HCT116 (cell line): Measurements from ENCODE around the gene TMEM178B. TPM values are rescaled to one million over a fixed set of nuclear protein-coding genes. Genes with fewer than 3 reads are reported as not detected.

Experiments
- ATAC-seq: fragments of 200-7000 bp; cut with Tn5 transposase; 2 replicates; pipeline ENCODE4 v1.9.1; 2020; ENCODE audit warnings: mild to moderate bottlenecking, moderate library complexity
- BruUV-seq: library from RNA; stranded (reverse); fragments of 400-500 nt; replicated peaks from 2 replicates; lab custom pipeline; 2021; lab: Mats Ljungman, UMichigan
- CTCF ChIA-PET: fragments of 300-600 bp; sonication (Branson Sonifier 250); formaldehyde crosslinking; loops from one replicate; lab custom pipeline; 2021; ENCODE audit warnings: antibody characterized with exemption; lab: Charles Lee
- POLR2A ChIA-PET: fragments of 300-600, 350-600 bp; sonication (Branson Sonifier 250); formaldehyde crosslinking; loops from one replicate; lab custom pipeline; 2021; ENCODE audit warnings: antibody characterized with exemption; lab: Charles Lee
- RAD21 ChIA-PET, 2 experiments: fragments of 300-600 bp; sonication (Branson Sonifier 250); formaldehyde crosslinking; loops; one replicate each; lab custom pipeline; 2023; ENCODE audit warnings: low total read pairs in 2 of 2; ENCODE audit not compliant: uncharacterized antibody in 2 of 2, unreplicated experiment in 2 of 2, low non-redundant PET in 1 of 2; lab: Charles Lee
- DNase-seq: peaks from one replicate; pipeline ENCODE4 v3.0.0-alpha.2; 2010; ENCODE audit warnings: low read depth, low spot score
- H2AFZ ChIP-seq: fragments of 200-600 bp; shearing (Covaris generic), sonication (generic); 2 replicates; pipeline ENCODE4 v1.6.1; 2017; ENCODE audit warnings: low read depth, mixed run types, mixed read lengths, antibody characterized with exemption, low read length; ENCODE audit not compliant: poor library complexity, severe bottlenecking
- H3K27ac ChIP-seq: 2 replicates; pipeline ENCODE4 v1.5.1; 2012; ENCODE audit warnings: low read depth, low read length
- H3K27me3 ChIP-seq: fragments of 200-600 bp; sonication (generic); 2 replicates; pipeline ENCODE4 v1.6.1; 2016; ENCODE audit warnings: mixed run types, low read length, mixed read lengths; ENCODE audit not compliant: insufficient read depth
- H3K36me3 ChIP-seq, 2 experiments: fragments of 200-500 bp in 1 of 2; fragments of 200-600 bp in 1 of 2; sonication (Bioruptor generic) in 1 of 2; sonication (generic) in 1 of 2; 2 replicates each; pipeline versions ENCODE4 v1.5.1 to v1.6.1; 2014 to 2016; ENCODE audit warnings: low read length in 2 of 2, inconsistent platforms in 1 of 2, mixed read lengths in 1 of 2, mixed run types in 1 of 2; ENCODE audit not compliant: insufficient read depth in 2 of 2, control insufficient read depth in 1 of 2
- H3K4me1 ChIP-seq, 2 experiments: fragments of 200-600 bp in 1 of 2; sonication (generic) in 1 of 2; 2 replicates each; pipeline versions ENCODE4 v1.5.1 to v1.6.1; 2012 to 2017; ENCODE audit warnings: low read length in 2 of 2, inconsistent platforms in 1 of 2, mild to moderate bottlenecking in 1 of 2, mixed read lengths in 1 of 2, mixed run types in 1 of 2, moderate library complexity in 1 of 2; ENCODE audit not compliant: insufficient read depth in 2 of 2, control insufficient read depth in 1 of 2
- H3K4me2 ChIP-seq: fragments of 200-600 bp; sonication (generic); 2 replicates; pipeline ENCODE4 v1.6.1; 2017; ENCODE audit warnings: mixed run types, low read length, mixed read lengths
- H3K4me3 ChIP-seq, 2 experiments: fragments of 200-600 bp in 1 of 2; sonication (generic) in 1 of 2; replicated peaks in 1 of 2; 2 replicates each; pipeline ENCODE4 v1.5.1; 2011 to 2016; ENCODE audit warnings: low read length in 2 of 2, control low read depth in 1 of 2, low read depth in 1 of 2, mild to moderate bottlenecking in 1 of 2, mixed read lengths in 1 of 2, mixed run types in 1 of 2
- H3K79me2 ChIP-seq: fragments of 200-600 bp; sonication (generic); 2 replicates; pipeline ENCODE4 v1.6.1; 2017; ENCODE audit warnings: mild to moderate bottlenecking, mixed run types, low read length, moderate library complexity, mixed read lengths; ENCODE audit not compliant: insufficient read depth
- H3K9ac ChIP-seq: fragments of 200-600 bp; sonication (generic); 2 replicates; pipeline ENCODE4 v1.6.1; 2016; ENCODE audit warnings: low read length, mixed read lengths
- H3K9me2 ChIP-seq: fragments of 200-600 bp; sonication (generic), shearing (Covaris generic); 2 replicates; pipeline ENCODE4 v1.6.1; 2017; ENCODE audit warnings: mixed run types, mild to moderate bottlenecking, moderate library complexity; ENCODE audit not compliant: insufficient read depth
- H3K9me3 ChIP-seq, 2 experiments: fragments of 200-500 bp in 1 of 2; fragments of 200-600 bp in 1 of 2; sonication (Bioruptor generic) in 1 of 2; sonication (generic) in 1 of 2; 2 replicates each; pipeline ENCODE4 v1.6.1; 2014 to 2017; ENCODE audit warnings: low read length in 2 of 2, mixed read lengths in 2 of 2, inconsistent platforms in 1 of 2, low read depth in 1 of 2, mild to moderate bottlenecking in 1 of 2, mixed run types in 1 of 2, moderate library complexity in 1 of 2; ENCODE audit not compliant: control insufficient read depth in 1 of 2, insufficient read depth in 1 of 2
- H4K20me1 ChIP-seq: fragments of 200-600 bp; sonication (generic), shearing (Covaris generic); 2 replicates; pipeline ENCODE4 v1.6.1; 2017; ENCODE audit warnings: mixed run types, mild to moderate bottlenecking, moderate library complexity; ENCODE audit not compliant: insufficient read depth
- ATF3 ChIP-seq: IDR thresholded peaks from 2 replicates; pipeline ENCODE4 v1.6.1; 2012
- CTCF ChIP-seq, 3 experiments: fragments of 200-600 bp in 1 of 3; sonication (generic) in 1 of 3; IDR thresholded peaks in 2 of 3; conservative IDR thresholded peaks in 1 of 3; 2 replicates each; pipeline ENCODE4 v1.5.1; 2012 to 2017; ENCODE audit warnings: low read depth in 2 of 3, low read length in 2 of 3, antibody characterized with exemption in 1 of 3, borderline replicate concordance in 1 of 3, control low read depth in 1 of 3, mild to moderate bottlenecking in 1 of 3, mixed read lengths in 1 of 3, mixed run types in 1 of 3, moderate library complexity in 1 of 3; ENCODE audit not compliant: insufficient read depth in 1 of 3
- POLR2AphosphoS5 ChIP-seq: IDR thresholded peaks from 2 replicates; pipeline ENCODE4 v1.6.1; 2011; ENCODE audit warnings: mild to moderate bottlenecking, low read depth, low read length, moderate library complexity
- RAD21 ChIP-seq: IDR thresholded peaks from 2 replicates; pipeline ENCODE4 v1.6.1; 2012; ENCODE audit warnings: low read depth, mild to moderate bottlenecking
- intact Hi-C: fragments of 100-400 bp; cut with micrococcal nuclease; formaldehyde crosslinking; loops from 2 replicates; pipeline ENCODE4 v1.10.0; 2022
- total RNA-seq: library from RNA; stranded (reverse); gene quantifications from one replicate; pipeline ENCODE4 v1.2.1, GENCODE V29; 2021; ENCODE audit not compliant: unreplicated experiment

TMEM178B gene
- total RNA-seq, 1 experiment from 2014 or later, result 0.02 TPM

DNA sequence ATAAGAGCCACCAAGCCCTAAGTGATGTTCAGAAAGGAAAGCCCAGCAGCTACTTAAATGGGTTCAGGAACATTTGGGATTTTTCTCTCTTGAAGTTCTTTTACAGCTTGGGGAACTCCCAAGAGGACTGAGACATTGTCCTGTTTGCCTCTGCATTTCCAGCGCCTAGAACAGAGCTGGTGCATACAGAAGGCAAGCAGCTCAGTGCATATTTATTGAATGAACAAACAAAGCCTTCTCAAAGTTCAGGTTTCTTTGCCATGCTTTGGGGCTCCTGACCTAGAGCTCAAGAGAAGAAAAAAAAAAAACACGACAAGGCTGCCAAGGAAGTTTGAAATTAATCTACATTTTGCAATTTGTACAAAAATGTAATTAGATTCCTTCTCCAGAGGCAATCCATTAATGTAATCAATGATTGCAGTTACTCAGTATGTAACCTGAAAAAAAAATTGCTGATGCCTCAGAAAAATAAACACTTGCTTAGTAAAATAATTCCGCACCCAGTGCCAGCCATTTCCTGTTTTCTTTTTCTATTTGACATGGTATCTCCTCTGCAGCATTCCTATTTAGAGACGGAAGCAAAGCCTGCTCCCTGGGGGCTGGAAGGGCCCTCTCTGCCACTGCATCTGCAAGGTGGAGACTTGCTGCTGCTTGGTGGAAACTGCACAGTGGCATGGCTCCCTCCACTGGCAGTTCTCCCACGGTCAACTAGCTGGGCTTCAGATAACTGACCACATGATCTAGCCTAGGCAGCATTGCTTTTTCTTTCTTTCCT lies 157.3 kb downstream of the TMEM178B start:
- no TSS peak for BruUV-seq
- H3K9me2 ChIP-seq, result no peaks in the 10 kb centered on the region
- DNase-seq, result peak; percentile 21
- H4K20me1 ChIP-seq, result no peaks in the 10 kb centered on the region
- H3K9ac ChIP-seq, result no peak overlapping the region
- no peaks in the 10 kb centered on the region for H3K9me3 ChIP-seq
- ChIA-PET RAD21 (interaction anchor here in 1 of 2 experiments (0.5 to 0.6 kb wide), 2 partner anchors 17 to 51 kb away, joined by 3 read pairs; no protein-coding TSS in a partner anchor), POLR2A (no interaction called here), CTCF (interaction anchor here (0.8 to 1.0 kb wide), 2 partner anchors 418 to 570 kb away, joined by 3 to 4 read pairs; no protein-coding TSS in a partner anchor)
- no peak overlapping the region for H3K27ac ChIP-seq
- peak; percentile 70 for ATAC-seq
- no peaks in the 10 kb centered on the region for H3K36me3 ChIP-seq
- intact Hi-C loops, result no loop called here
- no peak overlapping the region for H2AFZ ChIP-seq
- peaks cover 36% of the 10 kb centered on the region for H3K27me3 ChIP-seq
- TF ChIP-seq RAD21 (peak; percentile 57), ATF3 (no peak), CTCF (IDR thresholded peaks at IDR 0.05 in 2 of 3, conservative IDR thresholded peaks at IDR 0.05 in 1 of 3; ENCODE audit: borderline replicate concordance in 1 of 3, insufficient read depth in 1 of 3, low read depth in 2 of 3, low read length in 2 of 3) (peak; percentile 17 to 36 (median 34); a peak in 4 of 6 replicates), POLR2AphosphoS5 (no peak)
- no peaks in the 10 kb centered on the region for H3K4me1 ChIP-seq
- H3K79me2 ChIP-seq, result no peaks in the 10 kb centered on the region
- no peak overlapping the region for H3K4me3 ChIP-seq
- H3K4me2 ChIP-seq, result no peak overlapping the region
